Measurements from ENCODE around the gene MTERF4. TPM values are rescaled to one million over a fixed set of nuclear protein-coding genes. Genes with fewer than 3 reads are reported as not detected.

MTERF4 gene
- total RNA-seq, 1 donor from 2014 or later: 9.7 TPM

DNA sequence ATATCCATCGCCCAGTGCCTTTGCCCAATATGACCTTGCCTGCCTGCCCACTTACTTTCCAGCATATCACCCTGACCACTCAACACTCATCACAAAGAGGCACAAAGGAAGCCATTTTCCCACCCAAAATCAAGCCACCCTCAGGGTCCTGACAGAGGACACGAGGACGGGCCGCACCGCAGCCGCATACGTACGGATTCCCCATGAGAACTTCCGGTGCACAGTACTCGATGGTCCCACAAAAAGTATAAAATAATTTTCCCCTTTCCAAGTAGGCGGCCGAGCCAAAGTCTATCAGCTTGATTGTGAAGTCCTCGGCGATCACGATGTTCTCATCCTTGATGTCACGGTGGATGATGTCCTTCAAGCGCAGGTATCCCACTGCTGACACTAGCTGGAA is 10.0 kb upstream of the MTERF4 start:
- no peak for DNase-seq (ENCODE audit: low read depth)
- TF ChIP-seq, protein P1, sequence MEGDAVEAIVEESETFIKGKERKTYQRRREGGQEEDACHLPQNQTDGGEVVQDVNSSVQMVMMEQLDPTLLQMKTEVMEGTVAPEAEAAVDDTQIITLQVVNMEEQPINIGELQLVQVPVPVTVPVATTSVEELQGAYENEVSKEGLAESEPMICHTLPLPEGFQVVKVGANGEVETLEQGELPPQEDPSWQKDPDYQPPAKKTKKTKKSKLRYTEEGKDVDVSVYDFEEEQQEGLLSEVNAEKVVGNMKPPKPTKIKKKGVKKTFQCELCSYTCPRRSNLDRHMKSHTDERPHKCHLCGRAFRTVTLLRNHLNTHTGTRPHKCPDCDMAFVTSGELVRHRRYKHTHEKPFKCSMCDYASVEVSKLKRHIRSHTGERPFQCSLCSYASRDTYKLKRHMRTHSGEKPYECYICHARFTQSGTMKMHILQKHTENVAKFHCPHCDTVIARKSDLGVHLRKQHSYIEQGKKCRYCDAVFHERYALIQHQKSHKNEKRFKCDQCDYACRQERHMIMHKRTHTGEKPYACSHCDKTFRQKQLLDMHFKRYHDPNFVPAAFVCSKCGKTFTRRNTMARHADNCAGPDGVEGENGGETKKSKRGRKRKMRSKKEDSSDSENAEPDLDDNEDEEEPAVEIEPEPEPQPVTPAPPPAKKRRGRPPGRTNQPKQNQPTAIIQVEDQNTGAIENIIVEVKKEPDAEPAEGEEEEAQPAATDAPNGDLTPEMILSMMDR (conservative IDR thresholded peaks at IDR 0.05; ENCODE audit: low read depth, low read length): no peak
- H3K4me3 ChIP-seq (ENCODE audit: low read depth, low read length): no peak overlapping the region

DNA sequence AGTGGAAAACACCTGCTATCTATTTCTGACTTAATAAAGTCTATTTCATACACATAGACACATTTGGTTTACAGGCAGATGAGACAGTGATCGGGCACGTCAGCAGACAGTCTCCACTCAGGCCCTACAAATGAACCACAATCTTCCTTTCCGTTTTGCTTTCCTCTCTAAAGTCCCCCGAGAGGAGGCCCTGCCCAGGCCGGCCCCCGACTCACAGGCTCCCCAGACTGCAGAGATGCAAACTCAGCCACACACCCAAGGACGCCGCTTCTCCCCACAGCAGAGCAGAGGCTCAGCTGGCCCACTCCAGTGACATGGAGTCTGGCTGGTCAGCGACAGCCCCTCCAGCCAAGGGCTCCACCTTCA is 9.3 kb upstream of the MTERF4 start:
- TF ChIP-seq, protein P1 (conservative IDR thresholded peaks at IDR 0.05; ENCODE audit: low read depth, low read length): no peak
- DNase-seq (ENCODE audit: low read depth): no peak
- H3K4me3 ChIP-seq (ENCODE audit: low read depth, low read length): no peak overlapping the region

DNA sequence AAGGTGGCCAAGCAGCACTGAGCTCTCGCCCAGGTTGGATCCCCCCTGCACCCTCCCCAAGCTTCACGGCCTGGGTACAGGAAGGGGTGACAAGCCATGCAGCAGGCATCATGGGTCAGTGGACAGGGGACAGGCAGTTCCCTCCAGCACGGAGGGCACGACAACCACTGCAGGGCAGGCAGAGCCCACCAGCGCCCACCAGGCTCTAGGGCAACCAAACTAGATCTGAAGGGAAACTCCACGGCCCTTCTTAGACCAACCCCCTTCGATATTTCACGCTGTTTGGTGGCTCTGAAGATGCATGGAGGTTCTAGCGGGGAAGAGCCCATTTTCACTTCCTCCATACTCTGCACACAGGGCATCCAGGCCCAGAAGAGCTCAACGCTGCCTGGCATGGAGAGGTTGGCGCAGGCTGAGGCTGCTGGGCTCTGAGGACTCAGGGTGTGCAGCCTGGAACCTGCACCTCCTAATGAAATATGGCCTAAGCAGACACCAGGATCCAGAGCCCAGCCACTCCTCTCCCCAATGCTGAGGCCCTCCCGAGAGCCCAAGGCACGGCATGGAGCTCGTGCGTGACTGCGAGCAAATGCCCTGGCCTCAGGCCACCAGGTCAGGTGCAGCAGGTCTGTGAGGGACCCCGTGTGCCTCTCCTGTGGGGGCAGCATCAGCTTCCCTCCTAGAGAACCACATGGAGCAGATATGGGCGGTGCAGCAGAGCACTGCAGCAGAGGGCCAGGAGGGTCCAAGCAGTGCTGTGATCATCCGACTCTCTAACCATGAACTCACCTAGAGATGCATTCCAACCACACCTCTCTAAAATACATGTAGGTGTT is 8.7 kb upstream of the MTERF4 start:
- no peak overlapping the region for H3K4me3 ChIP-seq (ENCODE audit: low read depth, low read length)
- no peak for DNase-seq (ENCODE audit: low read depth)
- TF ChIP-seq, protein P1 (conservative IDR thresholded peaks at IDR 0.05; ENCODE audit: low read depth, low read length): no peak

DNA sequence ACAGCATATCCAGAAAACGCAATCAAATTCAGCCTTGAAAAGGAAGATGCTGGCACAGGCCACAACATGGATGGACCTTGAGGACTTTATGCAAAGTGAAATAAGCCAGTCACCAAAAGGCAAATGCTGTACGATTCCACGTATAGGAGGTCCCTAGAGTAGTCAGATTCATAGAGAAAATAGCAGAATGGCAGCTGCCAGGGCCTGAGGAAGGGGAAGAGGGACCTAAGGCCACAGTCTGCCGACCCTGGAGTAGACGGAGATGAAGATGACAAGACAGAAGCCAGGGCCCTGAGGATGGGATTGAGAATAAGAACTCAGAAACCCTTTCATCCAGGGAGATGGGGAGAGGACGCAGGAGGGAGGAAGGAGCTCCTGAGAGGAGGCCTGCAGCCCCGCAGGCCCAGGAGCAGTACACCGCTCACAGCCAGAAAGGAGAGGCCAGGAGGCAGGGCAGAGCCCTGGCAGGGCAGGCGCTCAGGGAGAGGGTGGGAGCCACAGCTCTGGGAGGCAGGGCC is 8.1 kb upstream of the MTERF4 start:
- H3K4me3 ChIP-seq (ENCODE audit: low read depth, low read length): no peak overlapping the region
- TF ChIP-seq, protein P1 (conservative IDR thresholded peaks at IDR 0.05; ENCODE audit: low read depth, low read length): no peak
- DNase-seq (ENCODE audit: low read depth): no peak

DNA sequence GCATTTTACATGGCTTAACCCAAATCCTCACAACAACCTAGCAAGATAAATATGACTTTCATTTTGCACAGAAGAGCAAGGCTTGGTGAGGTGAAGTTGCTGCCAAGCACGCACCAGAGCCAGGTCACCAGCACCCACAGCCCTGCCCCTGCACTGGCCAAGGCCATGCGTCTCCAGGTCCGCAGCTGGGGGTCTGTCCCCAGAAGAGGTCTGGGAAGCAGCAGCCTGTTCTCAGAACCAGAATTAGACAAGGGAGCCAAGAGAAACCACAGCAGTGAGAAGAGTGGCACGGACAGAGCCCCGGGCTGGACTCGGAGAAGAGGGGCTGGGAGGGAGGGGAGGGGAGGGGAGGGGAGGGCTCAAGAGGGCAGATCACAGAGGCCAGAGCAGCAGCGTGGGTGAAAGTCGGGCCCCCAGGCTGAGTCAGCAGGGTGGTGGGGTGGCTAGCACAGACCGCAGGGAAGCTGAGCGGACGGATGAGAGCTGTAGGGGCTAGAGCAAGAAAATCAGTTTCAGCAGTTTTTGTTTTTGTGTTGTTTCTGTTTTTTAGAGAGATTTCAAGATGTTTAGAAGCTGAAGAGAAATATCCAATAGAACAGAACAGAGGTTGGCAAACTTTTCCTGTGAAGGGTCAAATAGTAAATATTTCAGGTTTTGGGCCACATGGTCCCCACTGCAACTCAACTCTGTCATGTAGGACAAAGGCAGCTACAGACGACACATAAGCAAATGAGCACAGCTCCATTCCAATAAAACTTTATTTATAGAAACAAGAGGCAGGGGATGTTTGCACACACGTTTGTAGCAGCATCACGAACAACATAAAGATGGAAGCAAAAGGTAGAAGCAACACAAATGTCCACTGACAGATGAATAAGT is 7.4 kb upstream of the MTERF4 start:
- H3K4me3 ChIP-seq (ENCODE audit: low read depth, low read length): no peak overlapping the region
- no peak for DNase-seq (ENCODE audit: low read depth)
- TF ChIP-seq, protein P1 (conservative IDR thresholded peaks at IDR 0.05; ENCODE audit: low read depth, low read length): no peak

DNA sequence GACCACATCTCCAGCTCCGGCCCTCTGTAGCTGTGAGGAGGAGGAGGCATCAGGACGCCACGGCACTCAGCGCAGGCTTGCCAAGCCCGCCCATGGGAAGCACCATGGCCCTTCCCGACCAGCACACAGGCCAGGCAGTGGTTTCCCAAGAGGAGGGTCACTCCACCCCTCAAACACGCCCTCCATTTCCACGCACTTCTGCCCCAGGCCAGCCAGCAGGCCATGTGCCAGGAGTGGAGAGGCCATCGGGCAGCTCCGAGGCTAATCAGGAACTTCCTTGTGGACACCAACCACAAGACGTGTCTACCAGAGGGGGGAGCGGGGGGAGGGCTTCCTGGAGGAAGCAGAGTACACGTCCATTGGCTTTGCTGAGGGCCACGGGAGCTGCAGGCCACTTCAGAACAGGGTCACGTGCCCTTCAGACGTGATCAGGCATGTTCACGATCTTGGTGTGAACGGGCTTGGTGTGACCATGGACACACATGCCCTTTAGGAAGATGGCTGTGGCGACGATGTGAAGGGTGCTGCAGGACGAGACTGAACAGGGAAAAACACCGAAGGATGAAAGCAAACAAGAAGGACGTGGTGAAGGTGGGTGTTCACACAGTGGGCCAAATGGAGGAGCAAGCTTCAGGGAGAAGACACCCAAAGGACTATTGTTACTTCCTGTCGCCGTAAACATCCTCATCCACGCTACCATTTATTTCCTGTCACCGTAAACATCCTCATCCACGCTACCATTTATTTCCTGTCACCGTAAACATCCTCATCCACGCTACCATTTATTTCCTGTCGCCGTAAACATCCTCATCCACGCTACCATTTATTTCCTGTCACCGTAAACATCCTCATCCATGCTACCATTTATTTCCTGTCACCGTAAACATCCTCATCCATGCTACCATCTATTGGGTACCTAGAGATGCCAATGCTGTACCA is 6.5 kb upstream of the MTERF4 start:
- DNase-seq (ENCODE audit: low read depth): no peak
- no peak overlapping the region for H3K4me3 ChIP-seq (ENCODE audit: low read depth, low read length)
- TF ChIP-seq, protein P1 (conservative IDR thresholded peaks at IDR 0.05; ENCODE audit: low read depth, low read length): no peak

Data from epithelial cell of proximal tubule (primary cell).